ENCODE measurements around the gene RNF26.

RNF26 gene

DNA sequence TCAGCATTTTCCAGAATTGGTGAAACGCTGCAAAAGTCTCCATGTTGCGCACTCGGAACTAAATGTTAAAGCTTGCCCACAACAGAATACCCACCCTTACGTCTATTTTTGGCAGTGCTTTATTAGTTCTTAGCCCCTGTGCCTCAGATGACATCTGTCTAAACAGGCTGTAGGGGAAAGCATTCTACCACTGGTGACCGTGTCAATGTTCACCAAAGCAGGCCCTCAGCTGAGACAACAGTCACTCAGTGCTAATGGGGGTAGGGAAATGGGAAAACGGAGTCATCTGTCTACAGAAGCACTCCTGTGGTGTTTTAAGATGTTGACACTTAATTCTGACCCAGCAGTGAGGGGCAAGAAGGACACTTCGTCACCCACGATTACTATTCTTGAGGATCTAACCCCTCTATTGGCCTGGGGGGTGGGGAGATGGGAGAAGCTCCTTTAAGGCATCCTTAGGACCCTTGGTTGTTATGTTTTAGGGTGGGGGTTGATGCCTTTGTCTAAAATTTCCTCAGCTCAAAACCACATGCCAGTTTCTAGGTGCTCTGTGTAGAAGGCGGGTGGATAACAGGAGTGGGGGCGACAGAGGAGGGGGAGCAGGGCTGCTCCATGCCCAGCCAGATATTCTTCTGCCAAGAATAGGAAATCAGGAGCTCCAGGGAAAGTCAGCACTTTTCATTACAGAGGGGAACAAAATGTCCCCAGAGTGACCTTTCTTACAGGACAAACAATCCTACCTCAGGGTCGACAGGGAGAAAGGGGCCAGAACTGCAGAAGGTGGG, 27.8 kb downstream of the RNF26 start:
- no peaks in the 10 kb centered on the region for H3K9me3 ChIP-seq (ENCODE audit: low read depth, low read length)
- H3K9ac ChIP-seq (ENCODE audit: insufficient read length), result no peak overlapping the region
- H3K27ac ChIP-seq, result no peak overlapping the region
- no peak for DNase-seq (ENCODE audit: low read depth, low spot score)
- TF ChIP-seq FOXP2 (optimal IDR thresholded peaks at IDR 0.05; ENCODE audit: control extremely low read depth, extremely low read length, insufficient read depth) (no peak), EZH2 (IDR thresholded peaks at IDR 0.05) (no peak), POLR2AphosphoS5 (IDR thresholded peaks at IDR 0.05; ENCODE audit: borderline replicate concordance, low read depth, low read length) (no peak)
- peaks cover 17% of the 10 kb centered on the region; the same call in 1 of the 2 replicates for H3K36me3 ChIP-seq (ENCODE audit: insufficient read depth, low read length)
- no peak overlapping the region for H3K4me3 ChIP-seq

DNA sequence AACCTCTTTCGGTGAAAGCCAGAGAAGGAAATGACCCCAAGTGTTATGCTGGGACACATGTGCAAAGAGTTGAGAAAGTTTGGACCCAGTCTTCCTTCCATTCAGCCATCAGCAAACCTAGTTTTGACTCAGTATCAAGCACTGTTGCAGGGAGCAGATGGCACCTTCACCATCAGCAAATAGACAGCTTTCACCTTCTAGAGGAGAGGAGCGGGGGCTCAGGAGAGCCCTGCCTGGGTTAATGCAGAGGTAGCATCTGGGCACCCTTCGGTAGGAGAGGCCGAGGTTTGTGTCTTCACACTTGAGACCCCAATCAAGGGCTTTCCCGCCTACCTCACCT, 28.4 kb downstream of the RNF26 start:
- no peak overlapping the region for H3K27ac ChIP-seq
- no peaks in the 10 kb centered on the region for H3K9me3 ChIP-seq (ENCODE audit: low read depth, low read length)
- H3K9ac ChIP-seq (ENCODE audit: insufficient read length), result no peak overlapping the region
- peaks cover 13% of the 10 kb centered on the region; the same call in 1 of the 2 replicates for H3K36me3 ChIP-seq (ENCODE audit: insufficient read depth, low read length)
- TF ChIP-seq FOXP2 (optimal IDR thresholded peaks at IDR 0.05; ENCODE audit: control extremely low read depth, extremely low read length, insufficient read depth), result no peak
- no peak for TF ChIP-seq EZH2 (IDR thresholded peaks at IDR 0.05)
- no peak for TF ChIP-seq POLR2AphosphoS5 (IDR thresholded peaks at IDR 0.05; ENCODE audit: borderline replicate concordance, low read depth, low read length)
- peak overlapping the region; percentile 78 for H3K4me3 ChIP-seq
- DNase-seq (ENCODE audit: low read depth, low spot score), result no peak

DNA sequence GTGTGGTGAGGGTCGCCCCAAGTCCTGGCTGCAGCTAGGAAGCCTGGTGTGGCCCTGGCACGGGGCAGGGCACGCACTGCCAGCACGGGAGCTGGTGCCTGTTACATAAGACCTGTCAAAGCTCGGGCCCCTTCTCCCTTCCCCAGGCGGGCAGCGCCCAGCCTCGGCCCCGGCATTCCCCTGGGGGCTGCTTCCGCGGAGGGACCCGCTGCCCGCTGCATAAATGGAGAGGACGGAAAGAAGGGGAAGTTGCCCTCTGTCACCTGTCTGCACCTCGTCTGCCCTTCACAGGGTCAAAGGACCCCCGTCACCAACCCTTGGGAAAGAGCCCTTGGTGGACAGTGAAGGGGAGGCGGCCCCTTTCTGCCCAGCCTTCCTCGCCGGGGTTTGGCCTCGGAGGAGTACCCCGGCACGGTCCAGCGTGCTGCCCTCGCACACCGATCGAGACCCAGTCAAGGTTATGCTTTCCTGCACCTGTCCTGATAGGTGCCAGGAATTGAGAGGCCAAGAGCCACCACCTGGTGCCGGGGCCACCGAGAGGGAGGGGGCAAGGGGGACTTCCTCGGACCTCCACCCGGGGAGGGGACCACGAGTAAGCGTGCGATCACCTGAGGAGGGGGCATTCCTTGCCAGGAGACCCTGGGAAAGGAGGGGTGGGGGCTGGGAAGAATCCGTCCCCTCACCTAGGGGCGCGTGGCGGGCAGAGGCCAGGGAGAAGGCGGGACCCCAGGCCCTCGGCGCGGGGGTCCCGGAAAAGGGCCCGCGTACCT, 28.9 kb downstream of the RNF26 start:
- peak overlapping the region; percentile 78 for H3K4me3 ChIP-seq
- TF ChIP-seq EZH2 (IDR thresholded peaks at IDR 0.05) (no peak), FOXP2 (optimal IDR thresholded peaks at IDR 0.05; ENCODE audit: control extremely low read depth, extremely low read length, insufficient read depth) (no peak)
- peak overlapping the region; percentile 62 for H3K9ac ChIP-seq (ENCODE audit: insufficient read length)
- peaks cover 11% of the 10 kb centered on the region; the same call in 1 of the 2 replicates for H3K36me3 ChIP-seq (ENCODE audit: insufficient read depth, low read length)
- H3K9me3 ChIP-seq (ENCODE audit: low read depth, low read length), result no peaks in the 10 kb centered on the region
- DNase-seq (ENCODE audit: low read depth, low spot score), result no peak
- H3K27ac ChIP-seq, result no peak overlapping the region

DNA sequence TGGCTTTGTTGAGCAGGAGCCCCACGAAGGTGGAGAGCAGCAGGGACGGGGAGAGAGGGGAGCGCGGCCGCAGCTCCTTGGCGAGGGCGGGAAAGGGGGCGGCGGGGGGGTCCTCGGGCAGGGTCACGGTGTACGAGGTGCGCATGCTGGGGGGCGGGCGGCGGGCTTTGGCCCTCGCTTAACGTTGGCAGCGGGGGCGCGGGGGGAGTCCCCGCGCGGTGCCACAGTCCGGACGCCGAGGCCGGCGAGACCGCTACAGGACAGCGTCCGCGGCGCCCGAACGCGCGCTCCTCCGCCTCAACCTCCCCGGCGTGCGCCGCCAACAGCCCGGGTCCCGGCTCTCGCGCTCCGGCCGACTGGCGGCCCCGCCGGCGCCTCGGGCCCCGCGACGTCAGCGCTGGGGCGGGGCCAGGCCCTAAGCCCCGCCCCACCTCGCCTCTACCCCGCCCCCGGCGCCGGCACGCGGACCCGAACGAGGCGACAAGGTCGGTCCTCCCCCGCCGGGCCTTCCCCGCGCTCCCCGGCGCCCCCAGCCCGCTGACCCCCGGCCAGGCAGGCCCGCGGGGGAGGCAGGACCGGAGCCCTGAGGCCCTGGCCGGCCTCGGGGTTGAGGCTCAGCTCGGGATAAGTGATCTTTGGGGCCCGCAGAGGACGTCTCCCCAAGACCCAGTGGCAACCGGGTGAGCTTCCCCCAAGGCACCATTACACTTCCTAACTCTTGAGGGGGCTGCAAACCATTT, 29.7 kb downstream of the RNF26 start:
- H3K9ac ChIP-seq (ENCODE audit: insufficient read length), result peak overlapping the region; percentile 62
- peak overlapping the region; percentile 78 for H3K4me3 ChIP-seq
- H3K9me3 ChIP-seq (ENCODE audit: low read depth, low read length), result no peaks in the 10 kb centered on the region
- peaks cover 7% of the 10 kb centered on the region; the same call in 1 of the 2 replicates for H3K36me3 ChIP-seq (ENCODE audit: insufficient read depth, low read length)
- TF ChIP-seq EZH2 (IDR thresholded peaks at IDR 0.05), result no peak
- TF ChIP-seq POLR2AphosphoS5 (IDR thresholded peaks at IDR 0.05; ENCODE audit: borderline replicate concordance, low read depth, low read length), result no peak
- TF ChIP-seq FOXP2 (optimal IDR thresholded peaks at IDR 0.05; ENCODE audit: control extremely low read depth, extremely low read length, insufficient read depth), result no peak
- no peak for DNase-seq (ENCODE audit: low read depth, low spot score)
- H3K27ac ChIP-seq, result no peak overlapping the region

DNA sequence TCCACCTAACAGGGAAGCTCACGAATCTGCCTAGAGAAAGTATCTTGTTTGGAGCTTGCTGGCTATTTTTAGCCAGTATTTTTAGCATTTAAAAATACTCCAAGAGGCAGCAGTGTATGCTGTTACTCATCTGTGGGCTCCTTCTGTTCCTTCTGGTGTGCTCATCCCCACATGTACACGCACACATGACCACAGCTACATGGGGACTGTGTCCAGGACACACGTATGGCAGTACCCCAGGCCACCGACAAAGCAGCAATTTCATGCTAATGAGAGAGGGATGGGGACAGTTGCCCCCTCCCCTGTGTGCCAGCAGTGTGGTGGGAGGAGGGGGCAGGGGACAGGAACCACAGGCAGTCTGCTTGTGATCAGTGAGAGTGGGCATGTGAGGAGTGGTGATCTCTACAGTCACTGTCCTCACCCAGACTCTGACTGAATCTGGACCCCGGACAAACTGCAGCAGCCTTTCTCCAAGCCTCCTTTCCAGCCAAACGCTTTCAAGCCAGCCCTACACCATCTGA, 30.8 kb downstream of the RNF26 start:
- Histone ChIP-seq H3K9me3 (ENCODE audit: low read depth, low read length) (no peaks in the 10 kb centered on the region), H3K27ac (no peak overlapping the region), H3K4me3 (peak overlapping the region; percentile 78; the same call in 1 of the 2 replicates), H3K9ac (ENCODE audit: insufficient read length) (no peak overlapping the region), H3K36me3 (ENCODE audit: insufficient read depth, low read length) (no peaks in the 10 kb centered on the region; the same call in 1 of the 2 replicates)
- TF ChIP-seq POLR2AphosphoS5 (IDR thresholded peaks at IDR 0.05; ENCODE audit: borderline replicate concordance, low read depth, low read length), result no peak
- no peak for TF ChIP-seq EZH2 (IDR thresholded peaks at IDR 0.05)
- TF ChIP-seq FOXP2 (optimal IDR thresholded peaks at IDR 0.05; ENCODE audit: control extremely low read depth, extremely low read length, insufficient read depth), result no peak
- no peak for DNase-seq (ENCODE audit: low read depth, low spot score)

DNA sequence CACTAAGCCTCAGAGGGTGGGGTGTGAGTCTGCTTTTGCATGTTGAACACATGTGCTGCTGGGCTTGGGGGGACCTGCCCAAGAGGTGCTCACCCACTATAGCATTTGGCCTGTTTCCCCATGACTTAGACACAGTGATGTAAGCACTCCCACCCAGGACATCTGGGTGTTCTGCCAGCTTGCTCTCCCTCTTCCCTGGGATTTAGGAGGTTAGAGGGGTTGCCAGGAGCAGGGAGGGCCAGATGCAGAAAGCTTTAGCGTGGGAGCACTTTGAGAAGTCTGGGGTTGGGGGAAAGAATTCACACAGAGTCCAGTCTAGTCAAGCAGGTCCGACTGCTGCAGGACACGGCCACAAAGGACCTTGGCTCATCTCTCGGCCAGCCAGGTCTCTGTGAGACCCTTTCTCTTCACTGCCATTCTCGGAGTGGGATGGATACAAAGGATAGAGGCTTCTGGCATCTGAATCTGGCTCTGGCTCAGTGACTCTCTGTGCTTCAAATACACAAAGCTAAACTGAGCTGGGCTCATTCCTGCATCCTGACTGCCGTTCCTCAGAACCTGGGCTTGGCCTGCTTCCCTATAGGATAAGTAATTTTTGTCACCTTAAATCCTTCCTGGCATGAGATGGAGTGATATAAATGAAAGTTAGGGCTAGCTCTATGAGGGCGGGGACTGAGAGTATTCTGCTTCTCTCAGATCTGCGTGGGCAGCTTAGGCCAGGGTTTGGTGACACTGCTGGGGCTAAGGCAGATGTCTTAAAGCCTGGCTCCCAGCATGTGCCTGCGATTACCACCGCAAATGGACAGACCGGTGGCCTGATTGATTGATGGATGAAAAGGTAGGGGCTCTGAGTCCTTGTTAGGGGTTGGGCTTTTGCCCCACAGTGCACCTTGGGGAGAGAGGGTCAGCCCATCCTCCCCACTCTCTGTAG, 32.6 kb downstream of the RNF26 start:
- Histone ChIP-seq H3K4me3 (no peak overlapping the region), H3K27ac (no peak overlapping the region), H3K9ac (ENCODE audit: insufficient read length) (no peak overlapping the region), H3K36me3 (ENCODE audit: insufficient read depth, low read length) (no peaks in the 10 kb centered on the region), H3K9me3 (ENCODE audit: low read depth, low read length) (no peaks in the 10 kb centered on the region)
- DNase-seq (ENCODE audit: low read depth, low spot score), result no peak
- TF ChIP-seq EZH2 (IDR thresholded peaks at IDR 0.05) (no peak), FOXP2 (optimal IDR thresholded peaks at IDR 0.05; ENCODE audit: control extremely low read depth, extremely low read length, insufficient read depth) (no peak), POLR2AphosphoS5 (IDR thresholded peaks at IDR 0.05; ENCODE audit: borderline replicate concordance, low read depth, low read length) (no peak)

DNA sequence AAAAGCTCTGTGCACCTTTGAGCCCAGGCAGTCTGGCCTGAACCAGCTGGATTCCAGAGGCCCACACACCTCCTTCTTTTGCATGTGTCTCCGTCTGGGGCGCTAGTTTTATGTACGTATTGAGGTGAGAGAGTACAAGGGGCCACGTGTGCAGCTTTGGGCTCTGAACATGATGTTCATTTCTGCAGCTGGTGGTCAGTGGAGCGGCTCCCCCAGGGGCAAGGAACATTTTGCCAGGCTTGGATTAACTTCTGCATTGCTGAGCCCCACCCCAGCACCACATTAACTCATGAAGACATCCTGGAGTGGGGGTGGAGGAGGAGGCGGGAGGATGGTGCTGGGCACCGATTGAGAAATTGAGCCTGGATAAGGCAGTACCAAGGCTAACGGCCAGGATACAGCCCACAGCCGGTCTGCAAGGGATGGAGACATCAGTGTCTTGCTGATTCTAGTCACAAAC, 33.4 kb downstream of the RNF26 start:
- no peak overlapping the region for H3K27ac ChIP-seq

More for the DNA sequence above, 33.4 kb downstream of the RNF26 start:
- Histone ChIP-seq H3K36me3 (ENCODE audit: insufficient read depth, low read length) (no peaks in the 10 kb centered on the region), H3K4me3 (no peak overlapping the region), H3K9me3 (ENCODE audit: low read depth, low read length) (no peaks in the 10 kb centered on the region), H3K9ac (ENCODE audit: insufficient read length) (no peak overlapping the region)
- DNase-seq (ENCODE audit: low read depth, low spot score), result no peak
- TF ChIP-seq POLR2AphosphoS5 (IDR thresholded peaks at IDR 0.05; ENCODE audit: borderline replicate concordance, low read depth, low read length), result no peak
- TF ChIP-seq FOXP2 (optimal IDR thresholded peaks at IDR 0.05; ENCODE audit: control extremely low read depth, extremely low read length, insufficient read depth), result no peak
- TF ChIP-seq EZH2 (IDR thresholded peaks at IDR 0.05), result no peak

Data from SK-N-MC (cell line).